WTC11 (cell line): ENCODE data around the gene NFATC2.

Experiments
- ATF1 ChIP-seq: sonication (generic); formaldehyde crosslinking; IDR thresholded peaks from 2 replicates; pipeline ENCODE4 v1.8.1; 2023; ENCODE audit warnings: mild to moderate bottlenecking, moderate library complexity, missing genetic modification reagents
- SP1 ChIP-seq: sonication (generic); formaldehyde crosslinking; conservative IDR thresholded peaks from 2 replicates; pipeline ENCODE4 v1.8.1; 2022; ENCODE audit warnings: missing genetic modification reagents
- TP53 ChIP-seq: sonication (generic); formaldehyde crosslinking; IDR thresholded peaks from 2 replicates; pipeline ENCODE4 v1.8.1; 2023; ENCODE audit warnings: mild to moderate bottlenecking, missing genetic modification reagents
- TF ChIP-seq, protein P1 (sequence below): fragments of 200-600 bp; IDR thresholded peaks from 2 replicates; pipeline ENCODE4 v1.8.0; 2022; ENCODE audit warnings: antibody characterized with exemption
- TF ChIP-seq, protein P2 (sequence below): sonication (generic); formaldehyde crosslinking; conservative IDR thresholded peaks from 2 replicates; pipeline ENCODE4 v1.8.1; 2022; ENCODE audit warnings: mild to moderate bottlenecking, missing genetic modification reagents
- TF ChIP-seq, protein P3 (sequence below): sonication (generic); formaldehyde crosslinking; IDR thresholded peaks from 2 replicates; pipeline ENCODE4 v1.8.0; 2023; ENCODE audit warnings: missing genetic modification reagents, mild to moderate bottlenecking, borderline replicate concordance
- TF ChIP-seq, protein P4 (sequence below): sonication (generic); formaldehyde crosslinking; IDR thresholded peaks from 2 replicates; pipeline ENCODE4 v1.8.1; 2023; ENCODE audit warnings: mild to moderate bottlenecking, missing genetic modification reagents, moderate library complexity
- TF ChIP-seq, protein P5 (sequence below): sonication (generic); formaldehyde crosslinking; IDR thresholded peaks from 2 replicates; pipeline ENCODE4 v1.8.0; 2022; ENCODE audit warnings: mild to moderate bottlenecking, missing genetic modification reagents
- TF ChIP-seq, protein P6 (sequence below): sonication (generic); formaldehyde crosslinking; IDR thresholded peaks from 2 replicates; pipeline ENCODE4 v1.8.1; 2023; ENCODE audit warnings: mild to moderate bottlenecking, moderate library complexity, missing genetic modification reagents

DNA sequence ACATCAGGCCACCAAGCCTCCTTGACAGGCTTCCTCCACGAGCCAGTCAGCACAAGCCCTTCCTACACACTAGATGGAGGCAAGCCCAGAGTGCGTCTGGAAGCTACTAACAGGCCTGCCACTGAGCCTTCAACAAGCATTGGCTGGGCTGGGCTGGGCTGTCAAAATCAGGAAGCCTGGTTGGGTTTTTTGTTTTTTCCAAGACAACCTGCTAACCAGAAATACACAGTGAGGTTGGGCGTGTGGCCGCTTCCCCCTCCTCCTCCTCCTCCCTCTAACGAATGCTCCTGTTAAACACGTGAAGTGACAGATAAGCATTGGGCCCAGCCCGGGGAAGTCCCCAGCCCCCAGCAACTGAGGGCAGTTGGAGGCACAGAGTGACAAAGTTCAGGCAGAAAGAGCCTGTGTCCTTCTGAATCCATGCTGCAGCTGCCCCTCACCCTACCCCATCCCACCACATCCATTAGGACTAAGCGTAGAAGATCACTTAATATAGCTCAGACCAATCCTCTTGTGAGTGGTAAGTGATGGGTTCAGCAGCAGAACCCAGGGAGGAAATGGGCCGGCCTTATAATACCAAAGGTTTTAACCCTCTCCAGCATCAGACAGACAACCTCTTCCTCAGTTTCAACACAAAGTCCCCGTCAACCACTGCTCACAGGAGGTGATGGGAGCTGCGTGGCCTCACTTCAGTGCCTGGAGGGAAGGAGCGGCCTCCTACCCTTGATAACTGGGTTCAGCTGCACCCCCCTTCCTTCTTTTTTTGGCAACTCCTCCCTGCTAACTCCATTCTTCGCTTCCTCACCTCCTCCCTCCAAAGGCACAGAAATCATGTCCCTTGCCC is 1.1 kb downstream of the NFATC2 start:
- TF ChIP-seq SP1, result no peak
- TF ChIP-seq, protein P1, sequence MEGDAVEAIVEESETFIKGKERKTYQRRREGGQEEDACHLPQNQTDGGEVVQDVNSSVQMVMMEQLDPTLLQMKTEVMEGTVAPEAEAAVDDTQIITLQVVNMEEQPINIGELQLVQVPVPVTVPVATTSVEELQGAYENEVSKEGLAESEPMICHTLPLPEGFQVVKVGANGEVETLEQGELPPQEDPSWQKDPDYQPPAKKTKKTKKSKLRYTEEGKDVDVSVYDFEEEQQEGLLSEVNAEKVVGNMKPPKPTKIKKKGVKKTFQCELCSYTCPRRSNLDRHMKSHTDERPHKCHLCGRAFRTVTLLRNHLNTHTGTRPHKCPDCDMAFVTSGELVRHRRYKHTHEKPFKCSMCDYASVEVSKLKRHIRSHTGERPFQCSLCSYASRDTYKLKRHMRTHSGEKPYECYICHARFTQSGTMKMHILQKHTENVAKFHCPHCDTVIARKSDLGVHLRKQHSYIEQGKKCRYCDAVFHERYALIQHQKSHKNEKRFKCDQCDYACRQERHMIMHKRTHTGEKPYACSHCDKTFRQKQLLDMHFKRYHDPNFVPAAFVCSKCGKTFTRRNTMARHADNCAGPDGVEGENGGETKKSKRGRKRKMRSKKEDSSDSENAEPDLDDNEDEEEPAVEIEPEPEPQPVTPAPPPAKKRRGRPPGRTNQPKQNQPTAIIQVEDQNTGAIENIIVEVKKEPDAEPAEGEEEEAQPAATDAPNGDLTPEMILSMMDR, result no peak
- TF ChIP-seq, protein P2, sequence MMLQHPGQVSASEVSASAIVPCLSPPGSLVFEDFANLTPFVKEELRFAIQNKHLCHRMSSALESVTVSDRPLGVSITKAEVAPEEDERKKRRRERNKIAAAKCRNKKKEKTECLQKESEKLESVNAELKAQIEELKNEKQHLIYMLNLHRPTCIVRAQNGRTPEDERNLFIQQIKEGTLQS, result no peak
- TF ChIP-seq, protein P3, sequence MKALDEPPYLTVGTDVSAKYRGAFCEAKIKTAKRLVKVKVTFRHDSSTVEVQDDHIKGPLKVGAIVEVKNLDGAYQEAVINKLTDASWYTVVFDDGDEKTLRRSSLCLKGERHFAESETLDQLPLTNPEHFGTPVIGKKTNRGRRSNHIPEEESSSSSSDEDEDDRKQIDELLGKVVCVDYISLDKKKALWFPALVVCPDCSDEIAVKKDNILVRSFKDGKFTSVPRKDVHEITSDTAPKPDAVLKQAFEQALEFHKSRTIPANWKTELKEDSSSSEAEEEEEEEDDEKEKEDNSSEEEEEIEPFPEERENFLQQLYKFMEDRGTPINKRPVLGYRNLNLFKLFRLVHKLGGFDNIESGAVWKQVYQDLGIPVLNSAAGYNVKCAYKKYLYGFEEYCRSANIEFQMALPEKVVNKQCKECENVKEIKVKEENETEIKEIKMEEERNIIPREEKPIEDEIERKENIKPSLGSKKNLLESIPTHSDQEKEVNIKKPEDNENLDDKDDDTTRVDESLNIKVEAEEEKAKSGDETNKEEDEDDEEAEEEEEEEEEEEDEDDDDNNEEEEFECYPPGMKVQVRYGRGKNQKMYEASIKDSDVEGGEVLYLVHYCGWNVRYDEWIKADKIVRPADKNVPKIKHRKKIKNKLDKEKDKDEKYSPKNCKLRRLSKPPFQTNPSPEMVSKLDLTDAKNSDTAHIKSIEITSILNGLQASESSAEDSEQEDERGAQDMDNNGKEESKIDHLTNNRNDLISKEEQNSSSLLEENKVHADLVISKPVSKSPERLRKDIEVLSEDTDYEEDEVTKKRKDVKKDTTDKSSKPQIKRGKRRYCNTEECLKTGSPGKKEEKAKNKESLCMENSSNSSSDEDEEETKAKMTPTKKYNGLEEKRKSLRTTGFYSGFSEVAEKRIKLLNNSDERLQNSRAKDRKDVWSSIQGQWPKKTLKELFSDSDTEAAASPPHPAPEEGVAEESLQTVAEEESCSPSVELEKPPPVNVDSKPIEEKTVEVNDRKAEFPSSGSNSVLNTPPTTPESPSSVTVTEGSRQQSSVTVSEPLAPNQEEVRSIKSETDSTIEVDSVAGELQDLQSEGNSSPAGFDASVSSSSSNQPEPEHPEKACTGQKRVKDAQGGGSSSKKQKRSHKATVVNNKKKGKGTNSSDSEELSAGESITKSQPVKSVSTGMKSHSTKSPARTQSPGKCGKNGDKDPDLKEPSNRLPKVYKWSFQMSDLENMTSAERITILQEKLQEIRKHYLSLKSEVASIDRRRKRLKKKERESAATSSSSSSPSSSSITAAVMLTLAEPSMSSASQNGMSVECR (CRISPR knock-in tag), result no peak
- TF ChIP-seq, protein P4, sequence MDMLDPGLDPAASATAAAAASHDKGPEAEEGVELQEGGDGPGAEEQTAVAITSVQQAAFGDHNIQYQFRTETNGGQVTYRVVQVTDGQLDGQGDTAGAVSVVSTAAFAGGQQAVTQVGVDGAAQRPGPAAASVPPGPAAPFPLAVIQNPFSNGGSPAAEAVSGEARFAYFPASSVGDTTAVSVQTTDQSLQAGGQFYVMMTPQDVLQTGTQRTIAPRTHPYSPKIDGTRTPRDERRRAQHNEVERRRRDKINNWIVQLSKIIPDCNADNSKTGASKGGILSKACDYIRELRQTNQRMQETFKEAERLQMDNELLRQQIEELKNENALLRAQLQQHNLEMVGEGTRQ (CRISPR knock-in tag), result no peak
- TF ChIP-seq, protein P5, sequence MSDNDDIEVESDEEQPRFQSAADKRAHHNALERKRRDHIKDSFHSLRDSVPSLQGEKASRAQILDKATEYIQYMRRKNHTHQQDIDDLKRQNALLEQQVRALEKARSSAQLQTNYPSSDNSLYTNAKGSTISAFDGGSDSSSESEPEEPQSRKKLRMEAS, result no peak
- TF ChIP-seq TP53 (CRISPR knock-in tag), result no peak
- TF ChIP-seq, protein P6, sequence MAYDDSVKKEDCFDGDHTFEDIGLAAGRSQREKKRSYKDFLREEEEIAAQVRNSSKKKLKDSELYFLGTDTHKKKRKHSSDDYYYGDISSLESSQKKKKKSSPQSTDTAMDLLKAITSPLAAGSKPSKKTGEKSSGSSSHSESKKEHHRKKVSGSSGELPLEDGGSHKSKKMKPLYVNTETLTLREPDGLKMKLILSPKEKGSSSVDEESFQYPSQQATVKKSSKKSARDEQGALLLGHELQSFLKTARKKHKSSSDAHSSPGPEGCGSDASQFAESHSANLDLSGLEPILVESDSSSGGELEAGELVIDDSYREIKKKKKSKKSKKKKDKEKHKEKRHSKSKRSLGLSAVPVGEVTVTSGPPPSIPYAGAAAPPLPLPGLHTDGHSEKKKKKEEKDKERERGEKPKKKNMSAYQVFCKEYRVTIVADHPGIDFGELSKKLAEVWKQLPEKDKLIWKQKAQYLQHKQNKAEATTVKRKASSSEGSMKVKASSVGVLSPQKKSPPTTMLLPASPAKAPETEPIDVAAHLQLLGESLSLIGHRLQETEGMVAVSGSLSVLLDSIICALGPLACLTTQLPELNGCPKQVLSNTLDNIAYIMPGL (CRISPR knock-in tag), result no peak
- TF ChIP-seq ATF1 (CRISPR knock-in tag), result no peak
